NCI-H2196 treated with DMSO at 0.1 percent for 48 hours (cell line): Measurements from ENCODE around the gene ZEB1.

Experiments used
- DNase-seq: peaks from one replicate; lab custom pipeline; 2025; ENCODE audit not compliant: unreplicated experiment; lab: John Stamatoyannopoulos, UW

The ZEB1 gene

GRCh38 chr10:31318854-31319601, at the start of gene ZEB1:
TSS of gene ZEB1 (plus strand) at chr10:31319216. CDS start at chr10:31319235, 19 bp downstream.
- DNase-seq: peak; percentile 86

- DNase-seq: no peak
These were observed 48.1 kb upstream of the ZEB1 start for GRCh38 chr10:31270954-31271353.

- no peak for DNase-seq
These were observed 46.2 kb upstream of the ZEB1 start for GRCh38 chr10:31272841-31273240.

- no peak for DNase-seq
These were observed 45.2 kb upstream of the ZEB1 start for GRCh38 chr10:31273789-31274188.

- no peak for DNase-seq
These were observed 44.7 kb upstream of the ZEB1 start for GRCh38 chr10:31274310-31274709.

GRCh38 chr10:31278279-31278941, 40.6 kb upstream of the ZEB1 start:
- no peak for DNase-seq

GRCh38 chr10:31280972-31281371, 38.0 kb upstream of the ZEB1 start:
- DNase-seq: no peak

GRCh38 chr10:31288001-31288400, 31.0 kb upstream of the ZEB1 start:
- DNase-seq: no peak

- DNase-seq: no peak
These were observed 30.1 kb upstream of the ZEB1 start for GRCh38 chr10:31288962-31289361.

GRCh38 chr10:31290386-31290785, 28.6 kb upstream of the ZEB1 start:
- no peak for DNase-seq

GRCh38 chr10:31291123-31291522, 27.9 kb upstream of the ZEB1 start:
- no peak for DNase-seq

- DNase-seq: no peak
These were observed 24.5 kb upstream of the ZEB1 start for GRCh38 chr10:31294558-31294957.

GRCh38 chr10:31296754-31297153, 22.3 kb upstream of the ZEB1 start:
- no peak for DNase-seq

- no peak for DNase-seq
These were observed 19.9 kb upstream of the ZEB1 start for GRCh38 chr10:31299119-31299518.

GRCh38 chr10:31303212-31303611, 15.8 kb upstream of the ZEB1 start:
- no peak for DNase-seq

GRCh38 chr10:31304291-31304970, 14.6 kb upstream of the ZEB1 start:
- DNase-seq: no peak

- no peak for DNase-seq
These were observed 5.6 kb upstream of the ZEB1 start for GRCh38 chr10:31313396-31313795.

- no peak for DNase-seq
These were observed 4.5 kb upstream of the ZEB1 start for GRCh38 chr10:31314256-31315150.

GRCh38 chr10:31315453-31315852, 3.6 kb upstream of the ZEB1 start:
- no peak for DNase-seq

- no peak for DNase-seq
These were observed 1.8 kb upstream of the ZEB1 start for GRCh38 chr10:31317171-31317570.
